Activated T-cell treated with anti-CD3 and anti-CD28 coated beads, Interleukin-2, amount 50 U/mL, for 24 hours (primary cell): Measurements from ENCODE around the gene MRC2.

ENCODE experiments used
- DNase-seq: peaks from one replicate; pipeline ENCODE4 v3.0.0-alpha.2; 2020
- H3K27ac Mint-ChIP-seq: 2 replicates; pipeline ENCODE4 v1.8.0; 2020; ENCODE audit warnings: mild to moderate bottlenecking, mixed read lengths
- H3K27me3 Mint-ChIP-seq: 2 replicates; pipeline ENCODE4 v1.8.0; 2020; ENCODE audit warnings: mixed read lengths
- H3K36me3 Mint-ChIP-seq: 2 replicates; pipeline ENCODE4 v1.8.0; 2020; ENCODE audit warnings: low read depth, mixed read lengths
- H3K4me1 Mint-ChIP-seq: 2 replicates; pipeline ENCODE4 v1.8.0; 2020; ENCODE audit warnings: low read depth, mixed read lengths
- H3K4me3 Mint-ChIP-seq: 2 replicates; pipeline ENCODE4 v1.8.0; 2020; ENCODE audit warnings: mild to moderate bottlenecking, moderate library complexity, mixed read lengths
- H3K9me3 Mint-ChIP-seq: 2 replicates; pipeline ENCODE4 v1.8.0; 2020; ENCODE audit warnings: mixed read lengths

MRC2 gene

GRCh38 chr17:62735044-62735651, 107.7 kb downstream of the MRC2 start:
- H3K4me3 Mint-ChIP-seq: no peak overlapping the region
- no peak for DNase-seq
- H3K4me1 Mint-ChIP-seq: peaks cover 15% of the 10 kb centered on the region
- peaks cover 49% of the 10 kb centered on the region for H3K27me3 Mint-ChIP-seq
- no peak overlapping the region for H3K27ac Mint-ChIP-seq
- H3K9me3 Mint-ChIP-seq: no peaks in the 10 kb centered on the region
- no peaks in the 10 kb centered on the region for H3K36me3 Mint-ChIP-seq

DNA sequence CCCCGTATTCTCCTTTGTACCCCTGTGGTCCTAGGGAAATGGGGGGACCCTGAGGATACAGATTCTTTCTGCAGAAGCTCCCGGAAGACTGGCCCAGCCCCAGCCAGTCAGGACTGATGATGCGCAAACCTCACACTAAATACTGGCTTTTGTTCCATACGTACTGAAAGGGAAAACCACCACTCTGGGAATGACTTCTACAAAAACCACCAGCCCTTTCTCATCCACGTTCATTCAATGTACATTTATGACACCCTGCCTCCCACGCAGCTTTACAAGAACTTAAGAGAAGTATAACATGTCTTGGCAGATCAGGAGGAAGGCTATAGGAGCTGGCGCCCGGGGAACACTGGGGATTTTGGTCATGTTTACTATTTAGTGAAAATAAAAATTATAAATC, 110.0 kb downstream of the MRC2 start:
- no peak overlapping the region for H3K4me3 Mint-ChIP-seq
- H3K9me3 Mint-ChIP-seq: no peaks in the 10 kb centered on the region
- peak overlapping the region; percentile 13 for H3K27ac Mint-ChIP-seq
- peaks cover 18% of the 10 kb centered on the region for H3K4me1 Mint-ChIP-seq
- H3K27me3 Mint-ChIP-seq: peaks cover 37% of the 10 kb centered on the region
- DNase-seq: no peak
- H3K36me3 Mint-ChIP-seq: no peaks in the 10 kb centered on the region

DNA sequence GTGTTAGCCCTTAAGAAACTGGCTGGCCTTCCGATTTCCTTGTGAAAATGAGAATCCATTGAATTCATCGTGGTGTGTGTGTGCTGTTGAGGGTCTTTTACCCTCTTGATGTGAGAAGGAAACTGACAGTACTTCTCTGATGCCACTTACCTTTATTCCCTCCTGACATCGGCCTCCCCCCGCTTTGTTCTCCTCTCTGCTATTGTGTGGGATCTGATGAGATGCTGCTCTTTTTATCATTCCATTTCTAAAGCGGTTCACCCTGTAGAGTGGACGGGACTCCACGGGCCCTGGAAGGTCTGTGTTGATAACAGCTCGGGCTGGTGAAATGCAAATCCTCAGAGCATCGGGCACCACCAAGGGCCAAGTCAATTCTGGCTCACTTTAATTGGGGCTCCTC, 110.8 kb downstream of the MRC2 start:
- no peaks in the 10 kb centered on the region for H3K9me3 Mint-ChIP-seq
- H3K4me3 Mint-ChIP-seq: no peak overlapping the region
- H3K27me3 Mint-ChIP-seq: peaks cover 36% of the 10 kb centered on the region
- DNase-seq: no peak
- no peaks in the 10 kb centered on the region for H3K36me3 Mint-ChIP-seq
- H3K27ac Mint-ChIP-seq: no peak overlapping the region
- peaks cover 18% of the 10 kb centered on the region for H3K4me1 Mint-ChIP-seq

GRCh38 chr17:62739645-62740388, 112.3 kb downstream of the MRC2 start:
- Mint-ChIP-seq H3K4me3 (no peak overlapping the region), H3K9me3 (no peaks in the 10 kb centered on the region), H3K27ac (no peak overlapping the region), H3K36me3 (no peaks in the 10 kb centered on the region), H3K27me3 (peaks cover 37% of the 10 kb centered on the region), H3K4me1 (peaks cover 18% of the 10 kb centered on the region)
- no peak for DNase-seq

DNA sequence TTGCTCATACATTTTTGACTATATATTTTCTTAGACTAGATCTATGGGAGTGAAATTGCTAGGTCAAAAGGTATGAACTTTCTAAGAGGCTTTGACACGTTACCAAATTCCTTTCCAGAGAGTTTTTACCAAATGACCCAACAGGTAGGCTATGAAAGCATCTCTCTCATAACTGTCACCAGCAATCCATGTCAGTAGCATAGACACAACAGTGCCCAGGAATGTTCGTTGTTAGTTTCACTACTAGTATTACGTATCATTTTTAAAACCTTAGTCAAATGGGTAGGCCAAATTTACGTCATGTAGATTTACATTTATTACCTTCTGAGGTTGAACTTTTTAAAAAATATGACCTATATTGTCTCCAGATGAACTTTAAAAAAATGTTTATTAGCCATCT, 113.8 kb downstream of the MRC2 start:
- H3K36me3 Mint-ChIP-seq: no peaks in the 10 kb centered on the region

More for the DNA sequence above, 113.8 kb downstream of the MRC2 start:
- peaks cover 36% of the 10 kb centered on the region for H3K27me3 Mint-ChIP-seq
- H3K4me3 Mint-ChIP-seq: no peak overlapping the region
- H3K9me3 Mint-ChIP-seq: no peaks in the 10 kb centered on the region
- no peak overlapping the region for H3K27ac Mint-ChIP-seq
- H3K4me1 Mint-ChIP-seq: peaks cover 18% of the 10 kb centered on the region
- no peak for DNase-seq
